Stimulated activated CD4-positive, alpha-beta T cell treated with anti-CD3 and anti-CD28 coated beads, Interleukin-1b, Interleukin-23, amount 100 ng/mL, for 24 hours (primary cell): ENCODE results near the gene SNRNP35.
"Not testable (repeated sequence)": the region's sequence is repeated elsewhere in the genome, so short reads cannot be mapped to it uniquely, and the experiment has no call there.

Source experiments
- DNase-seq, 4 experiments: peaks; one replicate each; pipeline ENCODE4 v3.0.0-alpha.2; 2020; ENCODE audit warnings: low read depth in 4 of 4, low spot score in 1 of 4

The SNRNP35 gene

GRCh38 chr12:123488539-123489230 lies 30.7 kb downstream of the SNRNP35 start:
- no peak for DNase-seq

GRCh38 chr12:123489580-123489979 lies 31.6 kb downstream of the SNRNP35 start:
- DNase-seq: no peak

- no peak for DNase-seq
Observed at GRCh38 chr12:123490089-123490488, 32.1 kb downstream of the SNRNP35 start.

- DNase-seq: no peak
Observed at GRCh38 chr12:123491056-123491455, 33.1 kb downstream of the SNRNP35 start.

GRCh38 chr12:123491481-123491880 lies 33.5 kb downstream of the SNRNP35 start:
- DNase-seq: no peak

GRCh38 chr12:123492339-123493039 lies 34.5 kb downstream of the SNRNP35 start:
- not testable (repeated sequence) for DNase-seq

GRCh38 chr12:123494124-123494851 lies 36.3 kb downstream of the SNRNP35 start:
- DNase-seq: no peak

GRCh38 chr12:123497065-123497464 lies 39.1 kb downstream of the SNRNP35 start:
- no peak for DNase-seq

- no peak for DNase-seq
Observed at GRCh38 chr12:123498126-123498825, 40.3 kb downstream of the SNRNP35 start.

GRCh38 chr12:123499332-123499731 lies 41.4 kb downstream of the SNRNP35 start:
- no peak for DNase-seq

GRCh38 chr12:123502163-123502704 lies 44.3 kb downstream of the SNRNP35 start:
- DNase-seq: no peak

- DNase-seq: no peak
Observed at GRCh38 chr12:123506059-123506842, 48.3 kb downstream of the SNRNP35 start.

- no peak for DNase-seq
Observed at GRCh38 chr12:123506843-123507236, 48.9 kb downstream of the SNRNP35 start.

- no peak for DNase-seq
Observed at GRCh38 chr12:123512838-123513665, 55.1 kb downstream of the SNRNP35 start.

- no peak for DNase-seq
Observed at GRCh38 chr12:123513805-123514204, 55.9 kb downstream of the SNRNP35 start.

GRCh38 chr12:123514582-123515221 lies 56.8 kb downstream of the SNRNP35 start:
- not testable (repeated sequence) for DNase-seq

GRCh38 chr12:123516216-123516780 lies 58.4 kb downstream of the SNRNP35 start:
- DNase-seq: no peak
